ENCODE measurements around the gene CBFA2T3.

The CBFA2T3 gene

DNA sequence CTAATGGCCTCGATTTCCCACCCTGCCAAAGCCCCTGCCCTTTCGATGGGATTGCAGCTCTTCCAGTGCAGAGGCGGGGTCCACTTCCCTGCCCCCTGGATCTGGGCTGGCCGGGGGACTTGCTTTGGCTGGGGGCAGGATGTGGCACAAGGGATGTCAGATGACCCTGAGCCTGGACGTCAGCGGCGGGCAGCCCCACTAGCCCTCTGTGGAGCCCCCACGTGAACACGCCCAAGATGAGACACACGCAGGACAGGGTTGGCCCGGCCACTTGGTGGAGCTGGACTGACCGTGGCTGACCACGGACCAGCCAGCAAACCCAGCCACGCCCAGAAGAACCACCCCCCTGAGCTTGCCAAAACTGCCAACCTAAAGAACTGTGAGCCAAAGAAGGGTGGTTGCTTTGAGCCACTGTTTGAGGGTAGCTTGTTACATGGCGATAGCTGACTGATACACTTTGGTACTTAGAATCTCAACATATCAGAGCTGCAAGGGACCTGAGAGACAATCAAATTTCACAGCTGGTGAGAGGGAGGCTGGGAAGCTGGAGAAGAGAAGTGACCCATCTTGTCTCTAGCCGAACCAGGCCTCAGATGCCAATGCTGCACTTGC, 63.9 kb downstream of the CBFA2T3 start:
- no peak overlapping the region for H3K4me3 ChIP-seq (ENCODE audit: low read depth, low read length)
- DNase-seq (ENCODE audit: low read depth): no peak
- TF ChIP-seq, protein P1, sequence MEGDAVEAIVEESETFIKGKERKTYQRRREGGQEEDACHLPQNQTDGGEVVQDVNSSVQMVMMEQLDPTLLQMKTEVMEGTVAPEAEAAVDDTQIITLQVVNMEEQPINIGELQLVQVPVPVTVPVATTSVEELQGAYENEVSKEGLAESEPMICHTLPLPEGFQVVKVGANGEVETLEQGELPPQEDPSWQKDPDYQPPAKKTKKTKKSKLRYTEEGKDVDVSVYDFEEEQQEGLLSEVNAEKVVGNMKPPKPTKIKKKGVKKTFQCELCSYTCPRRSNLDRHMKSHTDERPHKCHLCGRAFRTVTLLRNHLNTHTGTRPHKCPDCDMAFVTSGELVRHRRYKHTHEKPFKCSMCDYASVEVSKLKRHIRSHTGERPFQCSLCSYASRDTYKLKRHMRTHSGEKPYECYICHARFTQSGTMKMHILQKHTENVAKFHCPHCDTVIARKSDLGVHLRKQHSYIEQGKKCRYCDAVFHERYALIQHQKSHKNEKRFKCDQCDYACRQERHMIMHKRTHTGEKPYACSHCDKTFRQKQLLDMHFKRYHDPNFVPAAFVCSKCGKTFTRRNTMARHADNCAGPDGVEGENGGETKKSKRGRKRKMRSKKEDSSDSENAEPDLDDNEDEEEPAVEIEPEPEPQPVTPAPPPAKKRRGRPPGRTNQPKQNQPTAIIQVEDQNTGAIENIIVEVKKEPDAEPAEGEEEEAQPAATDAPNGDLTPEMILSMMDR (IDR thresholded peaks at IDR 0.05; ENCODE audit: control insufficient read depth, extremely low read depth, insufficient read depth): no peak

GRCh38 chr16:88912556-88912955, 64.5 kb downstream of the CBFA2T3 start:
- TF ChIP-seq, protein P1 (IDR thresholded peaks at IDR 0.05; ENCODE audit: control insufficient read depth, extremely low read depth, insufficient read depth): no peak
- no peak overlapping the region for H3K4me3 ChIP-seq (ENCODE audit: low read depth, low read length)

GRCh38 chr16:88911946-88912310, 65.1 kb downstream of the CBFA2T3 start:
- no peak for DNase-seq (ENCODE audit: low read depth)
- TF ChIP-seq, protein P1 (IDR thresholded peaks at IDR 0.05; ENCODE audit: control insufficient read depth, extremely low read depth, insufficient read depth): no peak
- no peak overlapping the region for H3K4me3 ChIP-seq (ENCODE audit: low read depth, low read length)

More at GRCh38 chr16:88912556-88912955, 64.5 kb downstream of the CBFA2T3 start:
- no peak for DNase-seq (ENCODE audit: low read depth)

DNA sequence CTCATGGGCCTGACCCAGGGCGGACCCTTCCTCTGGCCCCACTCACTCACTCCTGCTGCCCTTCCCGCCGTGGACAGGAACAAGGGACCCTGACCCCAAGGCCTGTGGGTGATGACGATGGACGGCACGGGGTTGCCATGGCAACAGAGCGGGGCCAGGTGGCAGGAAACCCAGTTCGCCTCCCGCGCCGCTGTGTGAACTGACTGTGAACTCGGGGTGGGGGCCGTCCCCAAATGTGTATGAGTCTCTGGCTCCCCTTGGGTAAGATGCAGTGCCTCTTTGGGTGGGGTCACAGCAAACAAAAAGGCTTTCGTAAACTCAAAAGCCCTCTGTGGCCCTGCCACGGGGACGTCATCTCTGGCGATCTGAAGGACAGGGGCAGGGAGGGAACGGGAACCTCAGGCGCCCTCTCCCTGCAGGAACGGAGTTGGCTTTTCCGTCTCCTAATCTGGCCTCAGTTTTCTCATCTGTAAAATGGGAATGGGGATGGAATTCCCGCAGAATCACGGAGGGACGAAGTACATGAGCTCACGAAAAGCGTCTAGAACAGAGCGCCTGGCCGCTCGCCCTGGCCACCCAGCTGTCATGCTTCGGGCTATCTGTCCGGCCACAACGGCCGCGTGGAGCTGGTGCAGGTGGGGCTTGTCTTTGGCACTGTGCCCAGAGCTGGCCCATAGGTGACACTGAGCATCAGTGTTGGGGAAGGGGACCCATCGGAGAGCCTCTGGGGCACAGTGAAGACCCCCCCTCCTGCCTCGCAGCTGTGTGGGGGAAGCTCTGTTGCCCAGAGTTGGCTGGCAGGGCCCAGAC, 65.7 kb downstream of the CBFA2T3 start:
- TF ChIP-seq, protein P1 (IDR thresholded peaks at IDR 0.05; ENCODE audit: control insufficient read depth, extremely low read depth, insufficient read depth): no peak
- DNase-seq (ENCODE audit: low read depth): no peak
- no peak overlapping the region for H3K4me3 ChIP-seq (ENCODE audit: low read depth, low read length)

- TF ChIP-seq, protein P1 (IDR thresholded peaks at IDR 0.05; ENCODE audit: control insufficient read depth, extremely low read depth, insufficient read depth): no peak
- no peak overlapping the region for H3K4me3 ChIP-seq (ENCODE audit: low read depth, low read length)
- DNase-seq (ENCODE audit: low read depth): no peak
Measured at GRCh38 chr16:88910284-88911135, 66.5 kb downstream of the CBFA2T3 start.

DNA sequence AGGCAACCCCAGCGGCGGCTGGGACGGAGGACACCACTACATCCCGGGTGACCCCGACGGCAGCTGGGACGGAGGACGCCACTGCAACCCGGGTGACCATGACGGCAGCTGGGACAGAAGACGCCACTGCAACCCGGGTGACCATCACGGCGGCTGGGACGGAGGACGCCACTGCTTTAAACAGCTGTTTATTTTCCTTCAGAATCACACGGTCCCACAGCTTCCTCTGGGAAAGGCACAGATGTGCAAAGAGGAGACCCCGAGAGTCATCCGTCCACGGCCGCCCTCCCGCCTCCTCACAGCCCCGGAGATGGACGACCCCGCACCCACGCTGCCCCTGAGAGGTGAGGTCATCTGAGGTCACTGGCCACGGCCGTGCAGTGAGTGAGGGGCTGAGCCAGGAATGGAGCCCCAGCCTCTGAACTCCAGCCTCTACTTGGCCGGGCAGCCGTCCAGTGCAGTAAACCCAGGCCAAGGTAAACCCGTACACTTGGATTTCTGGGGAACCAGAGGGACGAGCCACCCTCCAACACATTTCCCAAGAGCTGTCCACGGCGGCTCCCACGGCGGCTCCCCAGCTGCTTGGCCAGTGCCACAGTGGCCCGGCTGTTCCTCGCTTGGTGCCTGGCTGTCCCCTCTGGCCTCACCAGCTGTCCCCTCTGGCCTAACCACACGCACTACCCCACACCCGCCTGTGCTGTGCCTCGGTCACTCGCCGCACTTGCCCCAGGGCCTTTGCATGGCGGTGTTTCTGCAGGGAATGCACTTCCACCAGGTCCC, 67.4 kb downstream of the CBFA2T3 start:
- H3K4me3 ChIP-seq (ENCODE audit: low read depth, low read length): no peak overlapping the region
- DNase-seq (ENCODE audit: low read depth): no peak
- TF ChIP-seq, protein P1 (IDR thresholded peaks at IDR 0.05; ENCODE audit: control insufficient read depth, extremely low read depth, insufficient read depth): no peak

Measured in LNCaP clone FGC (cell line).